CD4-positive, alpha-beta T cell (primary cell): Measurements from ENCODE around the gene CFAP100. TPM values are rescaled to one million over a fixed set of nuclear protein-coding genes. Genes with fewer than 3 reads are reported as not detected.

Experiments used
- ATAC-seq: fragments of 200-7000 bp; cut with Tn5 transposase; one replicate; pipeline ENCODE4 v1.10.0; 2022; ENCODE audit warnings: mild to moderate bottlenecking; ENCODE audit not compliant: poor library complexity
- CTCF ChIA-PET: fragments of 350-600 bp; sonication (Branson Sonifier 250); formaldehyde crosslinking; loops from one replicate; lab custom pipeline; 2021; ENCODE audit warnings: antibody characterized with exemption, inconsistent platforms; lab: Charles Lee
- POLR2A ChIA-PET: fragments of 350-600 bp; sonication (Branson Sonifier 250); formaldehyde crosslinking; loops from one replicate; lab custom pipeline; 2021; ENCODE audit warnings: antibody characterized with exemption, inconsistent platforms; lab: Charles Lee
- DNase-seq, 14 experiments: peaks; one replicate each; pipeline ENCODE4 v3.0.0-alpha.2; 2013 to 2020; ENCODE audit warnings: mixed read lengths in 2 of 14
- H3K27ac ChIP-seq, 2 donors: one replicate each; pipeline versions ENCODE4 v1.5.1 to v1.7.0; 2013; ENCODE audit warnings: low read length in 2 of 2, low read depth in 1 of 2, mild to moderate bottlenecking in 1 of 2
- H3K27me3 ChIP-seq, 2 experiments: 1 replicate in 1 of 2; 2 replicates in 1 of 2; pipeline versions ENCODE4 v1.6.1 to v1.7.0; 2013; ENCODE audit warnings: low read length in 2 of 2, control low read depth in 1 of 2, mild to moderate bottlenecking in 1 of 2, moderate library complexity in 1 of 2; ENCODE audit not compliant: insufficient read depth in 2 of 2, control insufficient read depth in 1 of 2
- H3K36me3 ChIP-seq: one replicate; pipeline ENCODE4 v1.6.1; 2013; ENCODE audit warnings: low read length, control low read depth; ENCODE audit not compliant: insufficient read depth
- H3K4me1 ChIP-seq: one replicate; pipeline ENCODE4 v1.6.1; 2013; ENCODE audit warnings: low read length, control low read depth; ENCODE audit not compliant: insufficient read depth
- H3K4me3 ChIP-seq: one replicate; pipeline ENCODE4 v1.5.1; 2013; ENCODE audit warnings: mild to moderate bottlenecking, low read length, moderate library complexity
- H3K9me3 ChIP-seq, 2 experiments: 1 replicate in 1 of 2; 2 replicates in 1 of 2; pipeline versions ENCODE4 v1.6.1 to v1.7.0; 2013; ENCODE audit warnings: low read length in 2 of 2, mild to moderate bottlenecking in 2 of 2, control low read depth in 1 of 2, moderate library complexity in 1 of 2; ENCODE audit not compliant: control insufficient read depth in 1 of 2, insufficient read depth in 1 of 2
- H3K27ac Mint-ChIP-seq: one replicate; pipeline ENCODE4 v1.8.0; 2020; ENCODE audit warnings: mixed read lengths
- H3K27me3 Mint-ChIP-seq: one replicate; pipeline ENCODE4 v1.8.0; 2021; ENCODE audit warnings: mixed read lengths
- H3K36me3 Mint-ChIP-seq: one replicate; pipeline ENCODE4 v1.8.0; 2021; ENCODE audit warnings: low read depth, mixed read lengths
- H3K4me1 Mint-ChIP-seq: one replicate; pipeline ENCODE4 v1.8.0; 2021; ENCODE audit warnings: low read depth, mixed read lengths
- H3K4me3 Mint-ChIP-seq: one replicate; pipeline ENCODE4 v1.8.0; 2020; ENCODE audit warnings: mild to moderate bottlenecking, mixed read lengths
- H3K9me3 Mint-ChIP-seq: one replicate; pipeline ENCODE4 v1.8.0; 2020; ENCODE audit warnings: mixed read lengths
- intact Hi-C, 2 experiments: fragments of 100-400 bp; cut with DNase I in 1 of 2; cut with micrococcal nuclease in 1 of 2; formaldehyde crosslinking; loops; one replicate each; pipeline versions ENCODE4 v1.15.1 to v1.9.0; 2023 to 2025; cut with DNase I, micrococcal nuclease
- total RNA-seq, 174 experiments: library from RNA in 2 of 174; stranded (reverse) in 2 of 174; gene quantifications; one replicate each; pipeline ENCODE4 v1.2.3 and lab custom pipeline; 2021 to 2026
- TF ChIP-seq, protein P1 (sequence below): fragments of 200-600 bp; IDR thresholded peaks from one replicate; pipeline ENCODE4 v1.8.0; 2022; ENCODE audit warnings: antibody characterized with exemption, mild to moderate bottlenecking

Gene CFAP100
- total RNA-seq, 2 experiments from 2014 or later, result not detected

GRCh38 chr3:126435456-126436315, 41.0 kb downstream of the CFAP100 start:
- Histone ChIP-seq H3K4me3 (no peak overlapping the region), H3K27me3 (no peaks in the 10 kb centered on the region), H3K9me3 (peaks cover 0 to 12% of the 10 kb centered on the region in 2 experiments), H3K4me1 (no peaks in the 10 kb centered on the region), H3K36me3 (peaks cover 44% of the 10 kb centered on the region), H3K27ac (no peak overlapping the region)
- H3K4me1 Mint-ChIP-seq, result no peaks in the 10 kb centered on the region
- no peaks in the 10 kb centered on the region for H3K9me3 Mint-ChIP-seq
- H3K27ac Mint-ChIP-seq, result no peak overlapping the region
- no peak overlapping the region for H3K4me3 Mint-ChIP-seq
- no peak for ATAC-seq
- CTCF ChIA-PET, result no interaction called here
- peak in 1 of 14 experiments; percentile 5 for DNase-seq
- H3K27me3 Mint-ChIP-seq, result no peaks in the 10 kb centered on the region
- H3K36me3 Mint-ChIP-seq, result peaks cover 71% of the 10 kb centered on the region
- POLR2A ChIA-PET, result no interaction called here
- TF ChIP-seq, protein P1, sequence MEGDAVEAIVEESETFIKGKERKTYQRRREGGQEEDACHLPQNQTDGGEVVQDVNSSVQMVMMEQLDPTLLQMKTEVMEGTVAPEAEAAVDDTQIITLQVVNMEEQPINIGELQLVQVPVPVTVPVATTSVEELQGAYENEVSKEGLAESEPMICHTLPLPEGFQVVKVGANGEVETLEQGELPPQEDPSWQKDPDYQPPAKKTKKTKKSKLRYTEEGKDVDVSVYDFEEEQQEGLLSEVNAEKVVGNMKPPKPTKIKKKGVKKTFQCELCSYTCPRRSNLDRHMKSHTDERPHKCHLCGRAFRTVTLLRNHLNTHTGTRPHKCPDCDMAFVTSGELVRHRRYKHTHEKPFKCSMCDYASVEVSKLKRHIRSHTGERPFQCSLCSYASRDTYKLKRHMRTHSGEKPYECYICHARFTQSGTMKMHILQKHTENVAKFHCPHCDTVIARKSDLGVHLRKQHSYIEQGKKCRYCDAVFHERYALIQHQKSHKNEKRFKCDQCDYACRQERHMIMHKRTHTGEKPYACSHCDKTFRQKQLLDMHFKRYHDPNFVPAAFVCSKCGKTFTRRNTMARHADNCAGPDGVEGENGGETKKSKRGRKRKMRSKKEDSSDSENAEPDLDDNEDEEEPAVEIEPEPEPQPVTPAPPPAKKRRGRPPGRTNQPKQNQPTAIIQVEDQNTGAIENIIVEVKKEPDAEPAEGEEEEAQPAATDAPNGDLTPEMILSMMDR, result no peak
- intact Hi-C loops, result no loop called here

DNA sequence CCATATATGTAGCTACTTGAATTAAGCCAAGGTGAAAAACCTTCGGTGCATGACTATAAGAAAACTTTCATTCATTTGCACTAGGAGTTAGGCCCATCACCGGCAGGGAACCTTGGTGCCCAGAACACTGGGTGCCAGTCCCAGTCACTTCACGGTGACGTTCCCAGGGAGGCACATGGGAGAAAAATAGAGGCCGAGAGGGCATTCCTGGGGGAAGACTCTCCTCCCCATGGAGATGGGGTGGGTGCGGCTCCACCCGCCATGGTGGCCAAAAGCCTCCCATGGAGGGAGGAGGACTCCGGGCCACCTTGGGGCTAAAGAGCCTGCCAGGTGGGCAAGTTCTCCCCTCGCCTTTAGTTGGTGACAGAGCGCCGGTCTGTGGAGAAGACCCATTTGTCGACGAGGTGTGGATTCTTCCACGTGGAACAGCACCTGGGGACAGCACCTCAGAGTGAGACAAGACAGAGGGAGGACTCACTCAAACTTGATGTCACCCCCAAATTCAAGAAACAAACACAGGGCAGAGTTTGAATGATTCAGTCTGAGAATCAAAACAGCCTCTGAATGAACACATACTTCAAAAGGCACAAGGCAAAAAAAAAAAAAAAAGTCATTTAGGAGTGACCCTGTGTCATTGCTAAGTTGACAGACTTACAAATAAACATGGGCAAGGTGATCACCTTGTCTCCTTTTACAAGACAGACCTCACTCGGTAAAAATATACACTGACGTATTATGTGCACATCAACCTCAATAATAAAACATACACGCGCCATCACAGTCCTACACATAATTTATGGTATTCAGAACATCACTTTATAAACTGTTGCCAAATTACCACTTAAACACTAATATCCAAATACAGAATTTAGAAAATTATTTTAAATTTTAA, 42.4 kb downstream of the CFAP100 start:
- DNase-seq (peak in 1 of 14 experiments; percentile 2), ATAC-seq (no peak)
- H3K27me3 Mint-ChIP-seq, result no peaks in the 10 kb centered on the region
- no peaks in the 10 kb centered on the region for H3K4me1 Mint-ChIP-seq
- no peak overlapping the region for H3K4me3 Mint-ChIP-seq
- TF ChIP-seq, protein P1, result no peak
- Histone ChIP-seq H3K4me1 (no peaks in the 10 kb centered on the region), H3K27ac (no peak overlapping the region), H3K36me3 (peaks cover 55% of the 10 kb centered on the region), H3K4me3 (no peak overlapping the region), H3K9me3 (peaks cover 0 to 9% of the 10 kb centered on the region in 2 experiments), H3K27me3 (no peaks in the 10 kb centered on the region)
- H3K36me3 Mint-ChIP-seq, result peaks cover 82% of the 10 kb centered on the region
- no peak overlapping the region for H3K27ac Mint-ChIP-seq
- POLR2A ChIA-PET, result no interaction called here
- no peaks in the 10 kb centered on the region for H3K9me3 Mint-ChIP-seq
- CTCF ChIA-PET, result no interaction called here
- intact Hi-C loops, result no loop called here

DNA sequence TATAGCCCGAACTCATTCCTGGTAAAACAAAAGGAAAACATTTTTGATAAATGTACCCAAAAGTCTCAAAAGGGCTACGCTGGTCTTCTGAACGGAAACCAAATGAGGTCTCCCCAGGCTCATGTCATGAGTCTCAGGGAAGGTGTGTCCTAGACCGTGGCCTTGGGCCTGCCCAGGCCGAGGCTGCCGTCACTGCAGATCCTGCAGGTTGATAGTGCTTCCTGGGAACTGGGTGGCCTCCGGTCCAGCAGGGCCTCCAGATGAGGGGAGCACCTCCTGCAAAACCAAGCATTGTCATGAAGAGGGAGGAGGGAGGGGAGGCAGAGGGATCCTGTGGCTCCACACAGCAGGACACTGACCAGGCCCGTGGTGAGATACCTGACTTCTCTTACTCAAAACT, 43.5 kb downstream of the CFAP100 start:
- Mint-ChIP-seq H3K4me3 (no peak overlapping the region), H3K27ac (no peak overlapping the region), H3K9me3 (no peaks in the 10 kb centered on the region), H3K36me3 (peaks cover 80% of the 10 kb centered on the region), H3K4me1 (no peaks in the 10 kb centered on the region), H3K27me3 (no peaks in the 10 kb centered on the region)
- no peak overlapping the region for H3K27ac ChIP-seq
- H3K4me3 ChIP-seq, result no peak overlapping the region
- ATAC-seq, result no peak
- intact Hi-C loops, result no loop called here
- peaks cover 0 to 4% of the 10 kb centered on the region in 2 experiments for H3K9me3 ChIP-seq
- CTCF ChIA-PET, result no interaction called here
- DNase-seq, result peak in 1 of 14 experiments; percentile 2
- H3K36me3 ChIP-seq, result peaks cover 63% of the 10 kb centered on the region
- H3K4me1 ChIP-seq, result no peaks in the 10 kb centered on the region
- TF ChIP-seq, protein P1, result no peak
- POLR2A ChIA-PET, result no interaction called here
- no peaks in the 10 kb centered on the region for H3K27me3 ChIP-seq
